ENCODE results near the gene SMIM33. TPM values are rescaled to one million over a fixed set of nuclear protein-coding genes. Genes with fewer than 3 reads are reported as not detected.

The SMIM33 gene
- total RNA-seq (2022; extraction: Qiagen RNA extraction), result not detected in 5 replicates

DNA sequence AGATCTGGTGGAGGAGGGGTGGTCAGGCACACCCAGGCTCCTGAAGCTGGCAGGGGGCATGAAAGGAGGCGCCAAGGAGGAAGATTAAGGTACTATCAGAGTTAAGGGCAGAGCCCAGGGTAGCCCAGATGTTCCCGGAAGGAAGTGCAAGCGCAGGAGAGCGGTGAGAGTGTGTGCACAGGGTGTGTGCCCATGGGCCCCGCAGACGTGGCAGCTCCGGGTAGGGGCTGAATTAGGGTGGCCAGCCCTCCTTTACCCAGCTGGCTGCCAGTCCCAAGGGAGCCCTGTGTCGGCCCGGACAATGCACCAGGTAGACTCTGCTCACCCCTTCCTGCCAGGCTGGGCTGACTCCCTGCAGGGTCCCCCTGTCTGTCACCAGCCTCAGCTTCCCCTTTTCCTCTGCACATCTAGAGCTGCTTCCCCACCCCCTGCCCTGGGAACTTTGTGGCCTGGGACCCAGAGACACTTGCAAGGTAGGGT, at the start of gene SMIM33:
Gene SMIM33, plus strand, starts transcription at position 184 of the 480 bp plus-strand sequence. Its CDS starts 118 bp downstream, at position 302.

GRCh38 chr5:139439013-139439903, 31.5 kb upstream of the SMIM33 start, which contains the start of gene DNAJC18:
TSS of gene DNAJC18 (minus strand) at chr5:139439525. CDS start at chr5:139439445, 80 bp downstream.

GRCh38 chr5:139462586-139463276, 8.1 kb upstream of the SMIM33 start, which contains the start of gene ECSCR:
TSS of gene ECSCR (minus strand) at chr5:139462743. CDS start at chr5:139462670, 73 bp downstream.

DNA sequence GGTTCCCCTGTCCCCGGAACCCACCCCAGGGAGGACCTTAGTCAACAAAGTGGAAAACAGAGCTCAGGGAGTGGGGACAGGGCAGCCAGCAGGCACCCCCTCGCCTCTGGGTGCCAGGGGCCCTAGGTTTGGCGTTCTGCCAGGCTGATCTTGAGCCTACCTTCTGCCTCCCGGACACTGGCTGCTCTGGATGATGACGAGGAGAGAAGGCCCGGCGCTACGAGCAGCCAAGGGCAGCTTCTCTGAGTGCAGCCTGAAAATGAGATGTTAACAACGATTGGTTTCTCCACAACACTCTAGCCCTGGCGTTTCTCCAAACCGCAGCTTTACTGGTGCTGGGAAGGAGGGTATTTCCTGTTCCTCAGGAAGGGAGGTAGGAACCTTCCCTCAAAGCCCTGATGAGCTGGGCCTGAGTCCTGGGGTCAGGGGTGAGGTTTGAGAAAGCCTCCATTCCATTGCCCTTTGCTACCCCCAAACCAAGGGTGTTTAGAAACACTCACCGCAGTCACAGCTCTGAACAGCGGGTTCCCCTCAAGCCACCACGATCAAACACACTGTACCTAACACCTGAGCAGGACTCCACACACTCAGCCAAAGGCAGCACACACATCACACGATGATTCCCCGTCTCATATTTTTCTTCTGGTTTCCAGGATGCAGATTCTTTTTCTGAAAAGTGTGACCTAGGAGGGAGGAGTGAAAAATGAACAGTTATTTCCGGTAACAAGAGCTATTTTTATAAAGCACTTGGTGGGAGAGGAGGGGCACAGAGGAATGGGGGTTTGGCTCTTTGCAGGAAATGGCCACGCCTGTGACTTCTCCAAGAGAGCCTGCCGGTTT, 11.5 kb downstream of the SMIM33 start, which contains the start of gene STING1:
Gene STING1, minus strand, starts transcription at position 709 of the 840 bp plus-strand sequence. CDS start 1,054 bp downstream, outside the sequence.

Other genes starting within 250 kb of the SMIM33 start
- gene MATR3, start 177.3 kb upstream of the SMIM33 start, total RNA-seq (2022; extraction: Qiagen RNA extraction), result 160 to 187 TPM (median 181 TPM) in 5 replicates
- 82.3 to 109 TPM (median 83.5 TPM) in 5 replicates for gene PAIP2, start 129.2 kb upstream of the SMIM33 start, total RNA-seq (2022; extraction: Qiagen RNA extraction)
- 0.92 to 1.5 TPM (median 1.4 TPM) in 5 replicates for gene SLC23A1, start 87.7 kb upstream of the SMIM33 start, total RNA-seq (2022; extraction: Qiagen RNA extraction)
- gene MZB1, start 81.1 kb upstream of the SMIM33 start, total RNA-seq (2022; extraction: Qiagen RNA extraction), result 0.09 to 0.47 TPM (median 0.16 TPM) in 3 of 5 replicates, not detected in the others
- 0.17 to 0.38 TPM (median 0.28 TPM) in 5 replicates for gene PROB1, start 75.9 kb upstream of the SMIM33 start, total RNA-seq (2022; extraction: Qiagen RNA extraction)
- 4.3 to 6.3 TPM (median 5.3 TPM) in 5 replicates for gene SPATA24, start 66.9 kb upstream of the SMIM33 start, total RNA-seq (2022; extraction: Qiagen RNA extraction)
- 6.1 to 7.8 TPM (median 6.9 TPM) in 5 replicates for gene DNAJC18, start 31.5 kb upstream of the SMIM33 start, total RNA-seq (2022; extraction: Qiagen RNA extraction)
- gene ECSCR, start 8.3 kb upstream of the SMIM33 start, total RNA-seq (2022; extraction: Qiagen RNA extraction), result not detected in 5 replicates
- 0.89 to 1.6 TPM (median 0.93 TPM) in 5 replicates for gene STING1, start 11.8 kb downstream of the SMIM33 start, total RNA-seq (2022; extraction: Qiagen RNA extraction)
- 118 to 171 TPM (median 165 TPM) in 5 replicates for gene UBE2D2, start 90.3 kb downstream of the SMIM33 start, total RNA-seq (2022; extraction: Qiagen RNA extraction)
- 18.5 to 26.9 TPM (median 22.9 TPM) in 5 replicates for gene CXXC5, start 177.3 kb downstream of the SMIM33 start, total RNA-seq (2022; extraction: Qiagen RNA extraction)